Measurements from ENCODE around the gene RFX6. TPM values are rescaled to one million over a fixed set of nuclear protein-coding genes. Genes with fewer than 3 reads are reported as not detected.

Gene RFX6
- total RNA-seq, 1 donor from 2014 or later = not detected

Other genes starting within 250 kb of the RFX6 start
- gene ZUP1, start 208.5 kb upstream of the RFX6 start, total RNA-seq = 10.4 TPM
- 9.4 TPM for gene KPNA5, start 196.0 kb upstream of the RFX6 start, total RNA-seq
- 4.7 TPM for gene FAM162B, start 111.5 kb upstream of the RFX6 start, total RNA-seq
- gene GPRC6A, start 48.2 kb upstream of the RFX6 start, total RNA-seq = not detected